Measurements from ENCODE around the gene MRPL43. TPM values are rescaled to one million over a fixed set of nuclear protein-coding genes. Genes with fewer than 3 reads are reported as not detected.

Gene MRPL43
- total and polyA plus RNA-seq, 2 experiments from 2014 or later = 60.4 to 126 TPM

DNA sequence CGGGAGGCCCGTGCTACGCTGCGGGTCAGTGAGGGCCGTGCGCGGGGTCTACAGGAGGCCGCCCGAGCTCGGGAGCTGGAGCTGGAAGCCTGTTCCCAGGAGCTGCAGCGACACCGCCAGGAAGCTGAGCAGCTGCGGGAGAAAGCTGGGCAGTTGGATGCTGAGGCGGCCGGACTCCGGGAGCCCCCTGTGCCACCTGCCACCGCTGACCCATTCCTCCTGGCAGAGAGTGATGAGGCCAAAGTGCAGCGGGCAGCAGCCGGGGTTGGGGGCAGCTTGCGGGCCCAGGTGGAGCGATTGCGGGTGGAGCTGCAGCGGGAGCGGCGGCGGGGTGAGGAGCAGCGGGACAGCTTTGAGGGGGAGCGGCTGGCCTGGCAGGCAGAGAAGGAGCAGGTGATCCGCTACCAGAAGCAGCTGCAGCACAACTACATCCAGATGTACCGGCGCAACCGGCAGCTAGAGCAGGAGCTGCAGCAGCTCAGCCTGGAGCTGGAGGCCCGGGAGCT is 19.3 kb upstream of the MRPL43 start (continued):
- TF ChIP-seq, protein P1, sequence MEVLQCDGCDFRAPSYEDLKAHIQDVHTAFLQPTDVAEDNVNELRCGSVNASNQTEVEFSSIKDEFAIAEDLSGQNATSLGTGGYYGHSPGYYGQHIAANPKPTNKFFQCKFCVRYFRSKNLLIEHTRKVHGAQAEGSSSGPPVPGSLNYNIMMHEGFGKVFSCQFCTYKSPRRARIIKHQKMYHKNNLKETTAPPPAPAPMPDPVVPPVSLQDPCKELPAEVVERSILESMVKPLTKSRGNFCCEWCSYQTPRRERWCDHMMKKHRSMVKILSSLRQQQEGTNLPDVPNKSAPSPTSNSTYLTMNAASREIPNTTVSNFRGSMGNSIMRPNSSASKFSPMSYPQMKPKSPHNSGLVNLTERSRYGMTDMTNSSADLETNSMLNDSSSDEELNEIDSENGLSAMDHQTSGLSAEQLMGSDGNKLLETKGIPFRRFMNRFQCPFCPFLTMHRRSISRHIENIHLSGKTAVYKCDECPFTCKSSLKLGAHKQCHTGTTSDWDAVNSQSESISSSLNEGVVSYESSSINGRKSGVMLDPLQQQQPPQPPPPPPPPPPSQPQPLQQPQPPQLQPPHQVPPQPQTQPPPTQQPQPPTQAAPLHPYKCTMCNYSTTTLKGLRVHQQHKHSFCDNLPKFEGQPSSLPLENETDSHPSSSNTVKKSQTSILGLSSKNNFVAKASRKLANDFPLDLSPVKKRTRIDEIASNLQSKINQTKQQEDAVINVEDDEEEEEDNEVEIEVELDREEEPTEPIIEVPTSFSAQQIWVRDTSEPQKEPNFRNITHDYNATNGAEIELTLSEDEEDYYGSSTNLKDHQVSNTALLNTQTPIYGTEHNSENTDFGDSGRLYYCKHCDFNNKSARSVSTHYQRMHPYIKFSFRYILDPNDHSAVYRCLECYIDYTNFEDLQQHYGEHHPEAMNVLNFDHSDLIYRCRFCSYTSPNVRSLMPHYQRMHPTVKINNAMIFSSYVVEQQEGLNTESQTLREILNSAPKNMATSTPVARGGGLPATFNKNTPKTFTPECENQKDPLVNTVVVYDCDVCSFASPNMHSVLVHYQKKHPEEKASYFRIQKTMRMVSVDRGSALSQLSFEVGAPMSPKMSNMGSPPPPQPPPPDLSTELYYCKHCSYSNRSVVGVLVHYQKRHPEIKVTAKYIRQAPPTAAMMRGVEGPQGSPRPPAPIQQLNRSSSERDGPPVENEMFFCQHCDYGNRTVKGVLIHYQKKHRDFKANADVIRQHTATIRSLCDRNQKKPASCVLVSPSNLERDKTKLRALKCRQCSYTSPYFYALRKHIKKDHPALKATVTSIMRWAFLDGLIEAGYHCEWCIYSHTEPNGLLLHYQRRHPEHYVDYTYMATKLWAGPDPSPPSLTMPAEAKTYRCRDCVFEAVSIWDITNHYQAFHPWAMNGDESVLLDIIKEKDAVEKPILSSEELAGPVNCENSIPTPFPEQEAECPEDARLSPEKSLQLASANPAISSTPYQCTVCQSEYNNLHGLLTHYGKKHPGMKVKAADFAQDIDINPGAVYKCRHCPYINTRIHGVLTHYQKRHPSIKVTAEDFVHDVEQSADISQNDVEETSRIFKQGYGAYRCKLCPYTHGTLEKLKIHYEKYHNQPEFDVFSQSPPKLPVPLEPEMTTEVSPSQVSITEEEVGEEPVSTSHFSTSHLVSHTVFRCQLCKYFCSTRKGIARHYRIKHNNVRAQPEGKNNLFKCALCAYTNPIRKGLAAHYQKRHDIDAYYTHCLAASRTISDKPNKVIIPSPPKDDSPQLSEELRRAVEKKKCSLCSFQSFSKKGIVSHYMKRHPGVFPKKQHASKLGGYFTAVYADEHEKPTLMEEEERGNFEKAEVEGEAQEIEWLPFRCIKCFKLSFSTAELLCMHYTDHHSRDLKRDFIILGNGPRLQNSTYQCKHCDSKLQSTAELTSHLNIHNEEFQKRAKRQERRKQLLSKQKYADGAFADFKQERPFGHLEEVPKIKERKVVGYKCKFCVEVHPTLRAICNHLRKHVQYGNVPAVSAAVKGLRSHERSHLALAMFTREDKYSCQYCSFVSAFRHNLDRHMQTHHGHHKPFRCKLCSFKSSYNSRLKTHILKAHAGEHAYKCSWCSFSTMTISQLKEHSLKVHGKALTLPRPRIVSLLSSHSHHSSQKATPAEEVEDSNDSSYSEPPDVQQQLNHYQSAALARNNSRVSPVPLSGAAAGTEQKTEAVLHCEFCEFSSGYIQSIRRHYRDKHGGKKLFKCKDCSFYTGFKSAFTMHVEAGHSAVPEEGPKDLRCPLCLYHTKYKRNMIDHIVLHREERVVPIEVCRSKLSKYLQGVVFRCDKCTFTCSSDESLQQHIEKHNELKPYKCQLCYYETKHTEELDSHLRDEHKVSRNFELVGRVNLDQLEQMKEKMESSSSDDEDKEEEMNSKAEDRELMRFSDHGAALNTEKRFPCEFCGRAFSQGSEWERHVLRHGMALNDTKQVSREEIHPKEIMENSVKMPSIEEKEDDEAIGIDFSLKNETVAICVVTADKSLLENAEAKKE (CRISPR knock-in tag; IDR thresholded peaks at IDR 0.05) = no peak
- no peak for TF ChIP-seq POLR2AphosphoS5 (IDR thresholded peaks at IDR 0.05; ENCODE audit: low read depth)

DNA sequence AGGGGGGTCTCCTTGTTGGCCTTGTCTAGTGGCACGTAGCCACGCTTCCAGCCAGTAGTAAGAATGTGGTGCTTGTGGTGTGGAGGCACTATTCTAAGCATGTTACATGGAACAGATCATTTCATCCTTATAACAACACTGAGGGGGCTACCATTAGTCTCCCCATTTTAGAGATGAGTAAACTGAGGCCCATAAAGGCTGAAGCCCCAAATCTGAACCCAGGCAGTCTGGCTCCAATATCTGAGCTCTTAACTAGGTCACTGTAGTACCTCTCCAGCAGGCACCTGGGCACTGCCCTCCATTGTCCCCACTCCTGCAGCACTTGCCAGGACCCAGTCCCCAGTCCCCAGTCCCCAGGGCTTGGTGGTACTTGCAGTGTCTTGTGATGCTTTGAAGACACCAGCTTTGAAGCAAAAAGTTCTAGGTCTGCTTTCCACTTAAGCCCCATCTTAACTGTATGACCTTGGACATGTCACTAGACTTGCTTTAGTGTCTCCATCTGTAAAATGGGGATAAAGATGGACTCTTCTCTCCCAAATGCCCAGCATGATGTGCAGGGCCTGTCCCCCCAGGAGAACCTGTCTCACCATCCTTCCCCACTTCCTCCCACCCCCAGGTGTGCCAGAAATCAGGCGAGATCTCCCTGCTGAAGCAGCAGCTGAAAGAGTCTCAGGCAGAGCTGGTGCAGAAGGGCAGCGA is 18.7 kb upstream of the MRPL43 start:
- H3K4me1 Mint-ChIP-seq = peaks cover 13% of the 10 kb centered on the region
- no peak for TF ChIP-seq EZH2phosphoT487 (IDR thresholded peaks at IDR 0.05; ENCODE audit: unreplicated experiment)
- no peak for TF ChIP-seq STAT1 (IDR thresholded peaks at IDR 0.05; ENCODE audit: unreplicated experiment)
- TF ChIP-seq POLR2AphosphoS5 (IDR thresholded peaks at IDR 0.05; ENCODE audit: low read depth) = no peak
- no peak for TF ChIP-seq EZH2 (IDR thresholded peaks at IDR 0.05; ENCODE audit: low read depth, unreplicated experiment)
- TF ChIP-seq, protein P2, sequence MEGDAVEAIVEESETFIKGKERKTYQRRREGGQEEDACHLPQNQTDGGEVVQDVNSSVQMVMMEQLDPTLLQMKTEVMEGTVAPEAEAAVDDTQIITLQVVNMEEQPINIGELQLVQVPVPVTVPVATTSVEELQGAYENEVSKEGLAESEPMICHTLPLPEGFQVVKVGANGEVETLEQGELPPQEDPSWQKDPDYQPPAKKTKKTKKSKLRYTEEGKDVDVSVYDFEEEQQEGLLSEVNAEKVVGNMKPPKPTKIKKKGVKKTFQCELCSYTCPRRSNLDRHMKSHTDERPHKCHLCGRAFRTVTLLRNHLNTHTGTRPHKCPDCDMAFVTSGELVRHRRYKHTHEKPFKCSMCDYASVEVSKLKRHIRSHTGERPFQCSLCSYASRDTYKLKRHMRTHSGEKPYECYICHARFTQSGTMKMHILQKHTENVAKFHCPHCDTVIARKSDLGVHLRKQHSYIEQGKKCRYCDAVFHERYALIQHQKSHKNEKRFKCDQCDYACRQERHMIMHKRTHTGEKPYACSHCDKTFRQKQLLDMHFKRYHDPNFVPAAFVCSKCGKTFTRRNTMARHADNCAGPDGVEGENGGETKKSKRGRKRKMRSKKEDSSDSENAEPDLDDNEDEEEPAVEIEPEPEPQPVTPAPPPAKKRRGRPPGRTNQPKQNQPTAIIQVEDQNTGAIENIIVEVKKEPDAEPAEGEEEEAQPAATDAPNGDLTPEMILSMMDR (conservative IDR thresholded peaks at IDR 0.05; ENCODE audit: low read depth in 2 of 2) = no peak
- no peak for TF ChIP-seq ZNF331 (CRISPR knock-in tag; IDR thresholded peaks at IDR 0.05; ENCODE audit: low read depth)
- no peak for TF ChIP-seq CREB1 (CRISPR knock-in tag; IDR thresholded peaks at IDR 0.05; ENCODE audit: low read depth)

More for the DNA sequence above, 18.7 kb upstream of the MRPL43 start:
- Mint-ChIP-seq H3K4me3 (no peak overlapping the region; the same call in 2 of the 3 replicates), H3K27ac (no peak overlapping the region), H3K36me3 (ENCODE audit: low read depth) (peaks cover 37% of the 10 kb centered on the region), H3K27me3 (ENCODE audit: insufficient read depth, low read depth, poor library complexity) (peaks cover 8% of the 10 kb centered on the region), H3K9me3 (no peaks in the 10 kb centered on the region; the same call in 2 of the 3 replicates)
- Histone ChIP-seq H3K9me2 (ENCODE audit: insufficient read depth) (no peaks in the 10 kb centered on the region), H3K27me3 (ENCODE audit: insufficient read depth) (no peaks in the 10 kb centered on the region), H3K4me3 (no peak overlapping the region), H3F3A (replicated peaks; ENCODE audit: low read depth) (0 out of 2 replicates have a peak, but pooled peaks cover 3% of the 10 kb centered on the region), H3K27ac (ENCODE audit: low read depth) (no peak overlapping the region), H3K4me1 (ENCODE audit: insufficient read depth) (peaks cover 4% of the 10 kb centered on the region), H3K79me2 (replicated peaks; ENCODE audit: insufficient read depth) (peaks cover 9% of the 10 kb centered on the region), H2AFZ (no peak overlapping the region), H3K4me2 (no peak overlapping the region), H3K36me3 (ENCODE audit: insufficient read depth) (no peaks in the 10 kb centered on the region; the same call in 1 of the 2 replicates), H4K20me1 (replicated peaks; ENCODE audit: insufficient read depth) (0 out of 2 replicates have a peak, but pooled peaks cover 7% of the 10 kb centered on the region)
- ATAC-seq = no peak
- DNase-seq (ENCODE audit: low spot score) = no peak
